Measurements from ENCODE around the gene CABCOCO1.
"Not testable (repeated sequence)": the region's sequence is repeated elsewhere in the genome, so short reads cannot be mapped to it uniquely, and the experiment has no call there.

The CABCOCO1 gene

GRCh38 chr10:61719906-61720305 lies 57.2 kb downstream of the CABCOCO1 start:
- DNase-seq = no peak

GRCh38 chr10:61721431-61721830 lies 58.7 kb downstream of the CABCOCO1 start:
- DNase-seq = no peak

GRCh38 chr10:61725221-61725620 lies 62.5 kb downstream of the CABCOCO1 start:
- not testable (repeated sequence) for DNase-seq

- no peak for DNase-seq
Observed at GRCh38 chr10:61729596-61729995, 66.9 kb downstream of the CABCOCO1 start.

GRCh38 chr10:61730671-61731070 lies 67.9 kb downstream of the CABCOCO1 start:
- no peak for DNase-seq

DNA sequence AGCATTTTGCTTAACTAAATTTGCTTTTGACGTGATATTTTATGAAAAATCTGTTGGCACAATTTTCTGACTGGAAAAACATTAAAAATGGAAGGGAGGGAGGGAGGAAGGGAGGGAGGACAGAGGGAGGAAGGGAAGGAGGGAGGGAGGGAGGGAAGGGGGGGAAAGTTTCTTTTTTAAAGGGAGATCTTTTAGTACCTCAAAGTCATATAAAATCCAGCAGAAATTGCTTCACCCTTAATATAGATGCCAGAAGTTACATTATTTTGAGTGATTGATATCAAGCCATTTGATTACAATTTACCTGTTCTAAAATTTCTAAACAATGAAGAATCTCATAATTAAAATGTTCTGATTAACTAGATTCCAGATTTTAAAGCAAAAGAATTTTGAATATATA lies 68.9 kb downstream of the CABCOCO1 start:
- no peak for DNase-seq

- DNase-seq = no peak
Observed at GRCh38 chr10:61732629-61733278, 70.0 kb downstream of the CABCOCO1 start.

DNA sequence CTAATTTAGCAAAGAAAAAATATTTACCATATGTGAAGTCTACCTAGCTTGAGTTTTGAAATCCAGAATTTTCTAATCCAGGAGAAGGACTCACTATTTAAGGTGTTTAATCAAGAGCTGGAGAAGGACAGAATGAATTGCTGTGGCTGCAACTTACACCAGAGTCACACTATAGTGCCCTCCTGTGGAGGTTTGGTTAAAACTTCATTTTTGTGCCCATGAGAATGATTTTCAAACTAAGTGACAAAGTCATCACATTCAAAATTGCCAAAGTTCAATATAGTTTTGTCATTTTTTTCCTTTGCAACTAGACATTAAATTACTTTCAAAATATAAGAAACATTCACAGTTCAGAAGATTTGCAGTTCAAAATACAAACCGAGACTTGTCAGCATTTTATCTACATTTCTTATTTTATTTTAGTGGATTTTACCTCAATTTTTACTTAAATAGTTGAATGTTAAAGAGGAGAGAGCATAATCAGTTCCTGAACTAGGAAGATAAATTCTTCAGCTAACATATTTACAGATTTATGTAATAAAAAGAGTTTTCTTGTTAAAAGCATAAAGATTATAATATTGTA lies 70.7 kb downstream of the CABCOCO1 start:
- no peak for DNase-seq

DNA sequence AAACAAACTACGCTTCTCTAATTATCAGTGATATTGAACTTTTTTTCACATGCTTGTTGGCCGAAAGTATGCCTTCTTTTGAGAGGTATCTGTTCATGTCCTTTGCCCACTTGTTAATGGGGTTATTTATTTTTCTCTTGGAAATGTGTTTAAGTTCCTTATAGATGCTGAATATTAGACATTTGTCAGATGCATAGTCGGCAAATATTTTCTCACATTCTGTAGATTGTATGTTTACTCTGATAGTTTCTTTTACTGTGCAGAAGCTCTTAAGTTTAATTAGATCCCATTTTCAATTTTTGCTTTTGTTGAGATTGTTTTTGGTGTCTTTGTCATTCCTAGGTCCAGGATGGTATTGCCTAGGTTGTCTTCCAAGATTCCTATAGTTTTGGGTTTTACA lies 73.2 kb downstream of the CABCOCO1 start:
- DNase-seq = no peak

GRCh38 chr10:61737455-61737854 lies 74.7 kb downstream of the CABCOCO1 start:
- not testable (repeated sequence) for DNase-seq

GRCh38 chr10:61742812-61743211 lies 80.1 kb downstream of the CABCOCO1 start:
- DNase-seq = no peak

- DNase-seq = no peak
Observed at GRCh38 chr10:61744469-61744868, 81.7 kb downstream of the CABCOCO1 start.

DNA sequence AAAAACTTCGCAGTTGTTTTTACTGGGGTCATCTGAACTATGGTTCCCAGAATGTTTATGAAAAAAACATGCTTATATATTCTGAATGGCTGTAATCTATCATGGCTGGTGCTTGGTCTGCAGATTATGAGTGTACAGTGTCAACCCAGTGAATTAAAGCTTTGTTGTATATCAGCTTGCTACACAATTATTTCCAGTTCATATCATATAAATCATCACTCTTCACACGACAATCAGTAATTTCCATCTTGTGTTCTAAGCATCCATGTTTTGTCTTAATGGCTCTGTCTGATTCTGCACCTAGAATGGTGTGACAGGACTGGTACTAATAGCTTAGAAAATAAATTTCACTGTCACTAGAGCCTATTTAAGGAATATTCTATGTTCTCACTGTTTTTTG lies 83.6 kb downstream of the CABCOCO1 start:
- no peak for DNase-seq

DNA sequence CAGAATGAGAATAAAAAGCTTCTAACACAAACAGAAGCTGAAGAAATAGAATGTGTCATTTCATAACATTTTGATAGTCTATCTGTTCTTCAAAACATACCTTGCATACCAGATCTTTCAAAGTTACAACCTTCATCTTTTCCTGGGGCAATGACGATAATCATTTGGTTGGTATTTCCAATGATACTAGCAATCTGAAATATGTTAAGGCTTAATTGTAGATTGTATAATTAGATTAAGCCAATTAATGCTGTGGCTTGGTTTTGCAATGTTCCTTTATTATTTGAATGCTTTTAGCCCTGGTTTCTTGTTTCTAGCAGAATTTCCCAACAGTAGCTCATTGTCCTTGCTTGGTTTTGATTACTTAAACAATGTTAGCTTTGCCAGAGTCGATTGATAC lies 84.6 kb downstream of the CABCOCO1 start:
- no peak for DNase-seq

GRCh38 chr10:61749291-61749690 lies 86.6 kb downstream of the CABCOCO1 start:
- no peak for DNase-seq

GRCh38 chr10:61750943-61751471 lies 88.3 kb downstream of the CABCOCO1 start:
- DNase-seq = peak; percentile 77 to 81

GRCh38 chr10:61751599-61751998 lies 88.9 kb downstream of the CABCOCO1 start:
- no peak for DNase-seq

- no peak for DNase-seq
Observed at GRCh38 chr10:61752111-61753011, 89.6 kb downstream of the CABCOCO1 start.

DNA sequence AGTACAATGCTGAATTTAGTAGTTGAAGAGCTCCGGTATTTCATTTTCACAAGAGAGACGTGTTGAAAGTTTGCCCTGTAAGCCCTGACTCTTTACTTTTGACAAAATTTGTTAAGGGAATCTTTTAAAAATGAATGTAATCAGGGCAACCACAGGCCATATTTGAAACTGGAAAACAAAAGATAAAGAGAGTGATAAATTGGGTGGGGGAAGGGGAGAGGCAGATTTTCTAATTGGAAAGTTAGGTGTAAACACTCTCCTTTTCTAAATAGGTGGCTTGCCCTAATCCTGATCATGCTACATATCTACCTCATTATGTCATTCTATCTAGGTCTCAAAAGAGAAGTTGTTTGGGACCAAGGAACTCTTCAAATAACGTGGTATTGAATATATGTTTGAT lies 90.7 kb downstream of the CABCOCO1 start:
- DNase-seq = no peak

- no peak for DNase-seq
Observed at GRCh38 chr10:61754587-61755550, 92.1 kb downstream of the CABCOCO1 start.

DNA sequence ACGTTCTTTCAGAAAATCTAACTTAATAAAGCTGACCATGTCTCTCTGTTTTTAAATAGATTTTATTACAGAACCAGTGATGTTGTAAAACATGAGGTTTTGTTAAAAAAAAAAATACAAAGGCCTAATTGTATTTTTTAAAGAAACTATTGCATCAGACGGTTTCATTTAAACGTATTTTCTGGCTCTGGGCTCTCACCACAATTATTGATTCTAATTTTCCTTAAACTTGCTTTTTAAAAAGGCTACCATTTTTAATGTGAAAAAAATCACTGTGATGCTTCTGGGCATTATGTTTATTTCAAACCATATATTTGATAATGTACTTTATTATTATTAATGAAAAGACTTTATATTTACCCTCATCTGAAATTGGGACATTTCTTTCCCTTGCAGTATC lies 94.3 kb downstream of the CABCOCO1 start:
- DNase-seq = no peak
